ENCODE data around the gene ZBTB25. TPM values are rescaled to one million over a fixed set of nuclear protein-coding genes. Genes with fewer than 3 reads are reported as not detected.

Gene ZBTB25
- total and polyA plus RNA-seq, 10 of the 15 experiments (the other 5 are each of a cell fraction or from before 2014, with no cell fraction given), result 4.1 to 33.9 (median 9.7) TPM

DNA sequence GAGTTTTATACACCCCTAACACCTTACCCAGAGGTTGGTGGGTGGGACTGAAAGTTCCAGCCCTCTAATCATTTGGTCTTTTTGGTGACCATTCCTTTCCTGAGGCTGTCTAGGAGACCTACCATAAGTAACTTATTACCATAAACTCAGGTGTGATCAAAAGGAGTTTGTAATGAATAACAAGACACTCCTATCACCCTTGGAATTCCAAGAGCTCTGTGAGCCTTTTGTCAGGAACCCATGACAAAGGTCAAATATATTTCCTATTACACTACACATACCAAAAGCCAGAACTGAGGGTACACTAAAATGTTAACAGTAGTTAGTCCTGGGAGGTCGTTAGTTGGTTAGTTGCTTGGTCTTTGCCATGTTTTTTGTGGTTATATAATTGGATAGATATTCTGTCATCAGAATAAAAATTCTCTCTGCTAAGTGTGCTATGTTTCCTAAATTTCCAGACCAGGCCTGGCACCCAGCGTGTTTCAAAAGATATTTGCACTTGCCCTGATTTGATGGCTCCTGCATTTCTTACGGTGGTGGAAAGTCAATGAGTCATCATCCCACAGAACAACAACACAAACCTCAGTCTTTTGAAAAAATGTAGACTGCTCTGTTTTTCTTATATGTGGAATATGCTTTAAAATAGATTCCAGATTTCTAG, 65.3 kb downstream of the ZBTB25 start:
- Histone ChIP-seq H3K9me3 (replicated peaks; ENCODE audit: control insufficient read depth, insufficient read depth, low read length) (no peaks in the 10 kb centered on the region), H3K79me2 (ENCODE audit: control insufficient read depth, insufficient read depth, low read length) (no peaks in the 10 kb centered on the region), H3K4me1 (ENCODE audit: control insufficient read depth, insufficient read depth, low read length) (no peaks in the 10 kb centered on the region), H3K27ac (ENCODE audit: control insufficient read depth, insufficient read depth) (no peak overlapping the region), H3K4me2 (ENCODE audit: control insufficient read depth, insufficient read depth) (no peak overlapping the region), H2AFZ (ENCODE audit: control insufficient read depth, low read depth, low read length) (no peak overlapping the region), H3K9ac (ENCODE audit: control insufficient read depth, insufficient read depth, low read length) (no peak overlapping the region), H3K4me3 (no peak overlapping the region), H4K20me1 (ENCODE audit: control insufficient read depth, insufficient read depth) (no peaks in the 10 kb centered on the region), H3K27me3 (replicated peaks in 1 of 2; ENCODE audit: control insufficient read depth in 2 of 2, insufficient read depth in 2 of 2, low read length in 1 of 2) (no peaks in the 10 kb centered on the region), H3K36me3 (ENCODE audit: control insufficient read depth in 2 of 2, insufficient read depth in 2 of 2, low read length in 1 of 2) (peaks cover 16 to 45% of the 10 kb centered on the region in 2 experiments)
- DNase-seq (ENCODE audit: low read depth, low spot score), result no peak
- ChIA-PET RAD21 (ENCODE audit: unreplicated experiment) (interaction anchor here (1.0 kb wide), 1 partner anchor 10 kb away, joined by 3 read pairs; no protein-coding TSS in a partner anchor), POLR2A (no interaction called here), SMC1A (ENCODE audit: uncharacterized antibody, unreplicated experiment) (interaction anchor here (1.7 to 2.8 kb wide), 3 partner anchors 9 to 46 kb away, joined by 5 to 11 read pairs (median 5); no protein-coding TSS in a partner anchor), CTCF (interaction anchor here (0.6 to 14.2 kb wide), 4 partner anchors 14 to 984 kb away, joined by 3 to 244 read pairs (median 3); no protein-coding TSS in a partner anchor)
- ATAC-seq, result no peak
- TF ChIP-seq, protein P1, sequence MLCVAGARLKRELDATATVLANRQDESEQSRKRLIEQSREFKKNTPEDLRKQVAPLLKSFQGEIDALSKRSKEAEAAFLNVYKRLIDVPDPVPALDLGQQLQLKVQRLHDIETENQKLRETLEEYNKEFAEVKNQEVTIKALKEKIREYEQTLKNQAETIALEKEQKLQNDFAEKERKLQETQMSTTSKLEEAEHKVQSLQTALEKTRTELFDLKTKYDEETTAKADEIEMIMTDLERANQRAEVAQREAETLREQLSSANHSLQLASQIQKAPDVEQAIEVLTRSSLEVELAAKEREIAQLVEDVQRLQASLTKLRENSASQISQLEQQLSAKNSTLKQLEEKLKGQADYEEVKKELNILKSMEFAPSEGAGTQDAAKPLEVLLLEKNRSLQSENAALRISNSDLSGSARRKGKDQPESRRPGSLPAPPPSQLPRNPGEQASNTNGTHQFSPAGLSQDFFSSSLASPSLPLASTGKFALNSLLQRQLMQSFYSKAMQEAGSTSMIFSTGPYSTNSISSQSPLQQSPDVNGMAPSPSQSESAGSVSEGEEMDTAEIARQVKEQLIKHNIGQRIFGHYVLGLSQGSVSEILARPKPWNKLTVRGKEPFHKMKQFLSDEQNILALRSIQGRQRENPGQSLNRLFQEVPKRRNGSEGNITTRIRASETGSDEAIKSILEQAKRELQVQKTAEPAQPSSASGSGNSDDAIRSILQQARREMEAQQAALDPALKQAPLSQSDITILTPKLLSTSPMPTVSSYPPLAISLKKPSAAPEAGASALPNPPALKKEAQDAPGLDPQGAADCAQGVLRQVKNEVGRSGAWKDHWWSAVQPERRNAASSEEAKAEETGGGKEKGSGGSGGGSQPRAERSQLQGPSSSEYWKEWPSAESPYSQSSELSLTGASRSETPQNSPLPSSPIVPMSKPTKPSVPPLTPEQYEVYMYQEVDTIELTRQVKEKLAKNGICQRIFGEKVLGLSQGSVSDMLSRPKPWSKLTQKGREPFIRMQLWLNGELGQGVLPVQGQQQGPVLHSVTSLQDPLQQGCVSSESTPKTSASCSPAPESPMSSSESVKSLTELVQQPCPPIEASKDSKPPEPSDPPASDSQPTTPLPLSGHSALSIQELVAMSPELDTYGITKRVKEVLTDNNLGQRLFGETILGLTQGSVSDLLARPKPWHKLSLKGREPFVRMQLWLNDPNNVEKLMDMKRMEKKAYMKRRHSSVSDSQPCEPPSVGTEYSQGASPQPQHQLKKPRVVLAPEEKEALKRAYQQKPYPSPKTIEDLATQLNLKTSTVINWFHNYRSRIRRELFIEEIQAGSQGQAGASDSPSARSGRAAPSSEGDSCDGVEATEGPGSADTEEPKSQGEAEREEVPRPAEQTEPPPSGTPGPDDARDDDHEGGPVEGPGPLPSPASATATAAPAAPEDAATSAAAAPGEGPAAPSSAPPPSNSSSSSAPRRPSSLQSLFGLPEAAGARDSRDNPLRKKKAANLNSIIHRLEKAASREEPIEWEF (IDR thresholded peaks at IDR 0.05; ENCODE audit: insufficient replicate concordance, low read depth, low read length), result no peak
- TF ChIP-seq, protein P2, sequence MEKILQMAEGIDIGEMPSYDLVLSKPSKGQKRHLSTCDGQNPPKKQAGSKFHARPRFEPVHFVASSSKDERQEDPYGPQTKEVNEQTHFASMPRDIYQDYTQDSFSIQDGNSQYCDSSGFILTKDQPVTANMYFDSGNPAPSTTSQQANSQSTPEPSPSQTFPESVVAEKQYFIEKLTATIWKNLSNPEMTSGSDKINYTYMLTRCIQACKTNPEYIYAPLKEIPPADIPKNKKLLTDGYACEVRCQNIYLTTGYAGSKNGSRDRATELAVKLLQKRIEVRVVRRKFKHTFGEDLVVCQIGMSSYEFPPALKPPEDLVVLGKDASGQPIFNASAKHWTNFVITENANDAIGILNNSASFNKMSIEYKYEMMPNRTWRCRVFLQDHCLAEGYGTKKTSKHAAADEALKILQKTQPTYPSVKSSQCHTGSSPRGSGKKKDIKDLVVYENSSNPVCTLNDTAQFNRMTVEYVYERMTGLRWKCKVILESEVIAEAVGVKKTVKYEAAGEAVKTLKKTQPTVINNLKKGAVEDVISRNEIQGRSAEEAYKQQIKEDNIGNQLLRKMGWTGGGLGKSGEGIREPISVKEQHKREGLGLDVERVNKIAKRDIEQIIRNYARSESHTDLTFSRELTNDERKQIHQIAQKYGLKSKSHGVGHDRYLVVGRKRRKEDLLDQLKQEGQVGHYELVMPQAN (conservative IDR thresholded peaks at IDR 0.05), result no peak
- TF ChIP-seq BRCA1 (IDR thresholded peaks at IDR 0.05; ENCODE audit: low read depth, low read length) (no peak), LARP7 (IDR thresholded peaks at IDR 0.05) (no peak)
- in situ Hi-C loops (cut with MboI) (no loop called here), intact Hi-C loops (cut with micrococcal nuclease; ENCODE audit: unreplicated experiment) (loop anchor here (10.0 kb wide), 1 partner anchor 196 kb away; no protein-coding TSS in a partner anchor)
- 84% methylated on average over 3 of the region's 3 CpGs for WGBS (ENCODE audit: insufficient coverage, insufficient replicate concordance, low lambda C conversion rate, missing lambda C conversion rate)
- FAIRE-seq, result no peak
- no TSS peak for BruUV-seq (replicated peaks)

All from GM12878 (cell line).